ENCODE measurements around the gene DAPK2.

Gene DAPK2

GRCh38 chr15:64003182-64003581 is 43.1 kb downstream of the DAPK2 start:
- no peak for TF ChIP-seq CTCF (IDR thresholded peaks at IDR 0.05)
- TF ChIP-seq ZFX (IDR thresholded peaks at IDR 0.05; ENCODE audit: borderline replicate concordance) = no peak
- no peak overlapping the region for H3K27ac ChIP-seq

GRCh38 chr15:64001148-64001547 is 45.1 kb downstream of the DAPK2 start:
- H3K27ac ChIP-seq = no peak overlapping the region
- TF ChIP-seq CTCF (IDR thresholded peaks at IDR 0.05) (no peak), ZFX (IDR thresholded peaks at IDR 0.05; ENCODE audit: borderline replicate concordance) (no peak)

- H3K27ac ChIP-seq = no peak overlapping the region
- no peak for TF ChIP-seq CTCF (IDR thresholded peaks at IDR 0.05)
- TF ChIP-seq ZFX (IDR thresholded peaks at IDR 0.05; ENCODE audit: borderline replicate concordance) = no peak
Observed at GRCh38 chr15:64000183-64000951, 45.9 kb downstream of the DAPK2 start.

GRCh38 chr15:63999177-63999576 is 47.1 kb downstream of the DAPK2 start:
- H3K27ac ChIP-seq = no peak overlapping the region

GRCh38 chr15:63998489-63998888 is 47.8 kb downstream of the DAPK2 start:
- TF ChIP-seq ZFX (IDR thresholded peaks at IDR 0.05; ENCODE audit: borderline replicate concordance) = no peak
- no peak for TF ChIP-seq CTCF (IDR thresholded peaks at IDR 0.05)
- H3K27ac ChIP-seq = no peak overlapping the region

More at GRCh38 chr15:63999177-63999576, 47.1 kb downstream of the DAPK2 start:
- no peak for TF ChIP-seq CTCF (IDR thresholded peaks at IDR 0.05)
- TF ChIP-seq ZFX (IDR thresholded peaks at IDR 0.05; ENCODE audit: borderline replicate concordance) = no peak

- H3K27ac ChIP-seq = no peak overlapping the region
Observed at GRCh38 chr15:63997715-63998442, 48.4 kb downstream of the DAPK2 start.

More at GRCh38 chr15:63997715-63998442, 48.4 kb downstream of the DAPK2 start:
- no peak for TF ChIP-seq CTCF (IDR thresholded peaks at IDR 0.05)
- TF ChIP-seq ZFX (IDR thresholded peaks at IDR 0.05; ENCODE audit: borderline replicate concordance) = no peak

Data from 22Rv1 (cell line).